NK-92 treated with Interleukin-12 subunit alpha and Interleukin-12 subunit beta, amount 100 ng/mL, for 24 hours (cell line): Measurements from ENCODE around the gene ATP8B1.

Experiments used
- DNase-seq: peaks from one replicate; lab custom pipeline; 2025; lab: John Stamatoyannopoulos, UW

The ATP8B1 gene

GRCh38 chr18:57618910-57619309 lies 184.2 kb downstream of the ATP8B1 start:
- DNase-seq: no peak

DNA sequence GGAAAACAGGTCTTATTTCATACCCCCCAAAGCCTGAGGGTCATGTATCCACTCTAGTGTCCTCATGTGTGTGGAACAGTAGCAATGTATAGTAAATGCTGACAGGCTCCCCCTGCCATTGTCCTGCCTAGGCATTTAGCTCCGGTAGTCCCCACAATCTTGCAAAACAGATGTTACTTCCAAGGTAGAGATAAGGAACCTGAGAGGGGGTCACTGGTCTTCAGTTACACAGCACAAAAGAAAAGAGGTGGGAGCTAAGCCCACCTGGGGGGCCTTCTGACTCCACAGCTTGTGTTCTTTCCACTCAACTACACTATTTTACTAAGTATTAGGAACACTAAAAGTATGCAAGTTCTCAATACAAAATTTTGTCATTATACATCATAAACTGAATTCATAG lies 199.2 kb downstream of the ATP8B1 start:
- no peak for DNase-seq
